HG02943 (cell line): ENCODE measurements around the gene COL1A2.

Source experiments
- ATAC-seq: cut with Tn5 transposase; IDR thresholded peaks from one replicate; pipeline ENCODE4 v1.9.1; 2021; ENCODE audit warnings: mild to moderate bottlenecking, low read depth, moderate library complexity; ENCODE audit not compliant: unreplicated experiment

COL1A2 gene

GRCh38 chr7:94394437-94395140 lies at the start of gene COL1A2:
Gene COL1A2 (plus strand): TSS chr7:94394895. CDS start chr7:94395032, 137 bp downstream.
- ATAC-seq: no peak

- ATAC-seq: no peak
Measured at GRCh38 chr7:94345907-94346306, 48.8 kb upstream of the COL1A2 start.

- no peak for ATAC-seq
Measured at GRCh38 chr7:94348142-94348541, 46.6 kb upstream of the COL1A2 start.

- no peak for ATAC-seq
Measured at GRCh38 chr7:94350734-94351133, 44.0 kb upstream of the COL1A2 start.

- no peak for ATAC-seq
Measured at GRCh38 chr7:94351703-94352102, 43.0 kb upstream of the COL1A2 start.

- ATAC-seq: no peak
Measured at GRCh38 chr7:94352887-94353286, 41.8 kb upstream of the COL1A2 start.

GRCh38 chr7:94354953-94355352 lies 39.7 kb upstream of the COL1A2 start:
- no peak for ATAC-seq

- ATAC-seq: no peak
Measured at GRCh38 chr7:94355454-94355853, 39.2 kb upstream of the COL1A2 start.

- no peak for ATAC-seq
Measured at GRCh38 chr7:94357076-94357475, 37.6 kb upstream of the COL1A2 start.

- no peak for ATAC-seq
Measured at GRCh38 chr7:94360926-94361325, 33.8 kb upstream of the COL1A2 start.

- ATAC-seq: no peak
Measured at GRCh38 chr7:94362276-94362675, 32.4 kb upstream of the COL1A2 start.

GRCh38 chr7:94364816-94365215 lies 29.9 kb upstream of the COL1A2 start:
- no peak for ATAC-seq

GRCh38 chr7:94366163-94366562 lies 28.5 kb upstream of the COL1A2 start:
- ATAC-seq: no peak

GRCh38 chr7:94366832-94367231 lies 27.9 kb upstream of the COL1A2 start:
- ATAC-seq: no peak

- ATAC-seq: no peak
Measured at GRCh38 chr7:94367949-94368348, 26.7 kb upstream of the COL1A2 start.

- no peak for ATAC-seq
Measured at GRCh38 chr7:94368371-94368791, 26.3 kb upstream of the COL1A2 start.

- no peak for ATAC-seq
Measured at GRCh38 chr7:94374231-94374630, 20.5 kb upstream of the COL1A2 start.

GRCh38 chr7:94374721-94375566 lies 19.8 kb upstream of the COL1A2 start:
- ATAC-seq: no peak

- ATAC-seq: no peak
Measured at GRCh38 chr7:94375691-94376090, 19.0 kb upstream of the COL1A2 start.

- no peak for ATAC-seq
Measured at GRCh38 chr7:94376281-94376680, 18.4 kb upstream of the COL1A2 start.

- no peak for ATAC-seq
Measured at GRCh38 chr7:94378356-94378755, 16.3 kb upstream of the COL1A2 start.

- no peak for ATAC-seq
Measured at GRCh38 chr7:94380264-94380663, 14.4 kb upstream of the COL1A2 start.
